IPS-11a (cell line): ENCODE measurements around the gene RPL29.

Experiments
- H3K4me3 ChIP-seq: one replicate; pipeline ENCODE4 v1.5.1; 2013; ENCODE audit warnings: low read depth, low read length, control low read depth

The RPL29 gene

DNA sequence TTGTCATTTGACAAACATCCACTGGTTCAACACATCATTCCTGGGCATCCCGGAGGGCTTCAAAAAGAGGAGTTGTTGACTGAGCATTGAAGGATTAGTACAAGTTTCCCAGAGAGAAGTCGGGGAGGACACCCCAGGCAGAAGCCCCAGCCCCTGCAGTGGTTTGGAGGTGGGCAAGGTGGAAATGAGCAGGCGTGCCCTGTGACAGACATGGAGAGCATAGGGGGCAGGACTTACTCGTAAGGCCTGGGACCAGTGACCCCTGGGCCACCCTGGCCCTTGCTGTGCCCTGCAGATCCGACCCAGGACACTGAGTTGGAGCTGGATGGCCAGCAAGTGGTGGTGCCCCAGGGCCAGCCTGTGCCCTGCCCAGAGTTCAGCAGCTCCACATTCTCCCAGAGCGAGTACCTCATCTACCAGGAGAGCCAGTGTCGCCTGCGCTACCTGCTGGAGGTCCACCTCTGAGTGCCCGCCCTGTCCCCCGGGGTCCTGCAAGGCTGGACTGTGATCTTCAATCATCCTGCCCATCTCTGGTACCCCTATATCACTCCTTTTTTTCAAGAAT is 47.6 kb downstream of the RPL29 start:
- H3K4me3 ChIP-seq, result no peak overlapping the region

GRCh38 chr3:51947215-51947900 is 48.3 kb downstream of the RPL29 start:
- no peak overlapping the region for H3K4me3 ChIP-seq

DNA sequence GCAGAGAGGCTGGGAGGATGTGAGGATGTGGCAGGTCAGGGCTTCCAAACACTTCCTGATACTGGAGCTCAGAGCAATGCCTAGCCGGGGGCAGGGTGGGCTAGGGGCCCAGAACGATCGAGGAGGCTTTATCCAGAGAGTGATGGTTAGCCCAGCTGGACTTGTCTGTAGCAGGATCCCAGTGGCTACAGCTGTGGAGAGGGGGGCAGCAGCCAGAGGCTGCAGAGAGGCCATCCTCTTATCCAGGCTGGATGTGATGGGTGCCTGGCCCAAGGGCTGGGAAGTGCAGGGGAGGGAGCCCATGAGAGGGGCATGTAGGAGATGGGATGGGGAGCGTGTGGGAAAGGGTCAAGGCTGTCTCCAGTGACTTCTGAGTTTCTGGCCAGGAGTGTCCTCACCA is 48.9 kb downstream of the RPL29 start:
- H3K4me3 ChIP-seq, result no peak overlapping the region

DNA sequence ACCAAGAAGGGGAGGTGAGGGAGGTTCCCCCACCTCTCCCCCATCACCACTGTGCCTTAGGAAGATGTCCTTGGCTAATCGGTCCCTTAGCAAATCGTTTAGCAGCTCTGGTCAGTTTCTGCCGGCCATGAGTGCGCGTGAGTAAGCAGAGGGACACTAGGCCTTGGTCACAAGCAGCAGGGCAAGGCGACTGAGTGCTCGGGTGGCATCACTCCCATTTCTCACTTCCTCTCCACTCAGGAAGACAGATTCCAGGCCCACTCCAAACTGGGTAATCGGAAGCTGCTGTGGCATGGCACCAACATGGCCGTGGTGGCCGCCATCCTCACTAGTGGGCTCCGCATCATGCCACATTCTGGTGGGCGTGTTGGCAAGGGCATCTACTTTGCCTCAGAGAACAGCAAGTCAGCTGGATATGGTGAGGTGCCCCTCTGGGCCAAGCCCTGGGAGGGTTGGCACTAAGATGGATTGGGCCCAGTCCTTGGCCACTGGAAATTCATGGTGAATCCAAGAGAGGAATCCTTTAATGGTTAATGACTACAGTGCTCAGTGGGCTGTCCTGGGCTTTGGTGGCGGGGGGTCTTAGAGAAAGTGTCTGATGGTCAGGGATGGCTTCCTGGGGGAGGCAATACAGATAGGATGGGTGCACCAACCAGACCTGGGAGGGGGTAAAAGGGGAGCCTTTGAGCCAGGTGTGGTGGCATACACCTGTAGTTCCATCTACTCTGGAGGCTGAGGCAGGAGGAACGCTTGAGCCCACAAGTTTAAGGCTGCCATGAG is 49.6 kb downstream of the RPL29 start:
- no peak overlapping the region for H3K4me3 ChIP-seq

GRCh38 chr3:51945031-51945840 is 50.5 kb downstream of the RPL29 start:
- no peak overlapping the region for H3K4me3 ChIP-seq

GRCh38 chr3:51944451-51945021 is 51.2 kb downstream of the RPL29 start:
- H3K4me3 ChIP-seq, result no peak overlapping the region
